Limb (tissue), 2 donors: ENCODE measurements around the gene TAAR6.
"Not testable (repeated sequence)": the region's sequence is repeated elsewhere in the genome, so short reads cannot be mapped to it uniquely, and the experiment has no call there.

Source experiments
- DNase-seq, 2 donors: peaks; one replicate each; pipeline ENCODE4 v3.0.0-alpha.2; 2016; ENCODE audit errors: extremely low spot score in 2 of 2

TAAR6 gene

DNA sequence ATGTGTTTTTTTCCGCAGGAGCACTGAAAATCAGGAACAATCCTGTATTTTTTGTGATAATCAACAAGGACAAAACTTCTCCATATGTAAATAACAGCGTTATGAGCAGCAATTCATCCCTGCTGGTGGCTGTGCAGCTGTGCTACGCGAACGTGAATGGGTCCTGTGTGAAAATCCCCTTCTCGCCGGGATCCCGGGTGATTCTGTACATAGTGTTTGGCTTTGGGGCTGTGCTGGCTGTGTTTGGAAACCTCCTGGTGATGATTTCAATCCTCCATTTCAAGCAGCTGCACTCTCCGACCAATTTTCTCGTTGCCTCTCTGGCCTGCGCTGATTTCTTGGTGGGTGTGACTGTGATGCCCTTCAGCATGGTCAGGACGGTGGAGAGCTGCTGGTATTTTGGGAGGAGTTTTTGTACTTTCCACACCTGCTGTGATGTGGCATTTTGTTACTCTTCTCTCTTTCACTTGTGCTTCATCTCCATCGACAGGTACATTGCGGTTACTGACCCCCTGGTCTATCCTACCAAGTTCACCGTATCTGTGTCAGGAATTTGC, at the start of gene TAAR6:
Gene TAAR6, plus strand, starts transcription at position 102 of the 557 bp plus-strand sequence. Its CDS starts 0 bp downstream, at position 102.
- DNase-seq, result no peak

DNA sequence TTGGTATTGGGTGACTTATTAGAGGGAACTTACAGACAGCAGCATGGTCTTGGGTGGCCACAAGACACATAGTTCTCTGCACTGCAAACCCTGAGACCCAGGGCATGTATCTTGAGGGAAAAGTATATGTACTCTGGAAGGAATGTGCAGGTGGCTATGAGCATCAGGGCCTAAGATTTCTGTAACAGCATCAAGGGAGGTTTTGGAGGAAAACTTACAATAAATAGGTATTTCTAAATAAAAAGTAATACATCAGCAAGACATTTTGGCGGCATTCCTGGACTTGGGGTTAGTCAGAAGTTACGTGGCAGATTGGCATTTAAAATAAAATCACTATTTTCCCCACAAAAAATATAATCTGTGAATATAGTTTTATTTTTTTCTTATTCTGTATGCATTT, 49.2 kb upstream of the TAAR6 start:
- no peak for DNase-seq

GRCh38 chr6:132524646-132525045, 45.5 kb upstream of the TAAR6 start:
- no peak for DNase-seq

- no peak for DNase-seq
Measured at GRCh38 chr6:132525866-132526265, 44.3 kb upstream of the TAAR6 start.

GRCh38 chr6:132526461-132526860, 43.7 kb upstream of the TAAR6 start:
- no peak for DNase-seq

DNA sequence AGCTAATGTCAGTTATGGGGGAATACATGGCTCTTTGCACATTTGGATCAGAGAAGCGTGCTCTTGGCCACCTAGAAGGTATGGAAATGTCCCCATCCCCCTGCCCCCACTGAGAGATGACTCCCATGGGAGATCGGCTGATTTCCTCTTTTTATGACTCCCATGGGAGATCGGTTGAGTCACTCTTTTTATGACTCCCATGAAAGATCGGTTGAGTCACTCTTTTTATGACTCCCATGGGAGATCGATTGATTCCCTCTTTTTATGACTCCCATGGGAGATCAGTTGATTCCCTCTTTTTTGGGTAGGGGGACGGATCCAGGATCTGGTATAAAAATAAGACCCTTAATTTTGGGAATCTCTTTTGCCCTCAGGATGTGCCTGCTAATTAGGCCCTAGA, 42.3 kb upstream of the TAAR6 start:
- no peak for DNase-seq

GRCh38 chr6:132530293-132530974, 39.7 kb upstream of the TAAR6 start:
- peak; percentile 72 to 84 for DNase-seq

GRCh38 chr6:132534546-132534945, 35.6 kb upstream of the TAAR6 start:
- not testable (repeated sequence) for DNase-seq

- no peak for DNase-seq
Measured at GRCh38 chr6:132537145-132537544, 33.0 kb upstream of the TAAR6 start.

DNA sequence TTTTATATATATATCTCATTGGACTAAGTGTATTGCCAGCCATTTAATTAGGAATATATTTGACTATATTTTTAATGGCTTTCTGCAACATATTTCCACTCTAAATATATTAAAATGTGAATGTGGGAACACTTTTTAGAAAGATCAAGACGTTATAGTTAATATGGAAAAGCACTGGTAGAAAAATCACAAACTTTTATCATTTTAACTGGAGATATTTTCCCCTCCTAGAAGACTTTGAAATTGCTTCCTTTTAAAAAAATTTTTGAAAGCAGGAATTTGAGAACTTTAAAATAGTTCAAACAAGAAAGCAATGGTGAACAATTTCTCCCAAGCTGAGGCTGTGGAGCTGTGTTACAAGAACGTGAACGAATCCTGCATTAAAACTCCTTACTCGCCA, 32.1 kb upstream of the TAAR6 start, which contains the start of gene TAAR9:
Gene TAAR9, plus strand, starts transcription at position 301 of the 400 bp plus-strand sequence. Its CDS starts 13 bp downstream, at position 314.
- no peak for DNase-seq

DNA sequence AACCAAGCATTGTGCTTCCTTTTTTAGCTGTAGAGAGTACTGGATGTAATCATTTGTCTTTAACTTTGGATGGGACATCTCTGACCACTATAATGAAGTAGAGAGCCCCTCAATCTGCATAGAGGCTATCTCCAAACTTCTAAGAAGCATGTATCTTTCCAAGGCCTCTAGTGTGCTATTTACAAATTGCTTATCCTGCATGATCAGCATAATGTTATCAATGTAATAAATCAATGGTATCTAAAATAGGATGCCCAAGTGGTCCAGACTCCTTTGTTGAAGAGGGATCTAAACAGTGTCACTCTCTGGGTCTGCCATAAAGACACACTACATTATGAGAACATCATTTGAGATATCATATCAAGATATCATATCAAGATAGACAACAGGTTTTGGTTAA, 25.3 kb upstream of the TAAR6 start:
- DNase-seq, result no peak

DNA sequence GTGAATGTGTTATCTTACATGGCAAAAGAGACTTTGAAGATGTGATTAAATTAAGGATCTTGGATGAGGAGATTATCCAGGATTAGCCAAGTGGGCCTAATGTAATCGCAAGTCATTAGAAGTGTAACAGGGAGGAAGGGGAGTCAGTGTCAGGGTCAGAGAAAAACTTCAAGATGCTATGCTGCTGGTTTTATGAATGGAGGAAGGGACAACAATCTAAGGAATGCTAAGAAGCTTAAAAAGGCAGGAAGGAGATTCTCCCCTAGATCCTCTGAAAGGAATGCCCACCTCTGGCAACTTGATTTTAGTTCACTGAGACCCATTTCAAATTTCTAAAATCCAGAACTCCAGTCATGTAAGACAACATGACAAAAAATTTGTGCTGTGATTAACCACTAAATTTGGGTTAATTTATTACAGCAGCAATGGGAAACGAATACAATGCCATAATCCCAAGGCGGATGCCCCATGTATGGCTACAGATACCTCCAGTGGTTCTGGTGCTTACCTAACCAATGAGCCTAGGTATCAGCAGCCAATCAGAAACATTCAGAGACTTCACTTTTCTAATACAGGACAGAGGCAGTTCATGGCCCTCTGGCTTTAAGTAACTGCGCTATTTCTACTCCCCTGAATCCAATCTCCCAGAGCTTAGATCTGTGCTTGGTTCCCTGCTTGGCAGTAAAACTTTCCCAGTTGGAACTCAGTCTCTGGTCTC, 21.2 kb upstream of the TAAR6 start:
- no peak for DNase-seq

- no peak for DNase-seq
Measured at GRCh38 chr6:132551214-132551613, 18.9 kb upstream of the TAAR6 start.

GRCh38 chr6:132552372-132552771, 17.8 kb upstream of the TAAR6 start, which contains the start of gene TAAR8:
Gene TAAR8, plus strand, starts transcription at chr6:132552672. Its CDS starts 21 bp downstream, at chr6:132552693.
- DNase-seq, result no peak

DNA sequence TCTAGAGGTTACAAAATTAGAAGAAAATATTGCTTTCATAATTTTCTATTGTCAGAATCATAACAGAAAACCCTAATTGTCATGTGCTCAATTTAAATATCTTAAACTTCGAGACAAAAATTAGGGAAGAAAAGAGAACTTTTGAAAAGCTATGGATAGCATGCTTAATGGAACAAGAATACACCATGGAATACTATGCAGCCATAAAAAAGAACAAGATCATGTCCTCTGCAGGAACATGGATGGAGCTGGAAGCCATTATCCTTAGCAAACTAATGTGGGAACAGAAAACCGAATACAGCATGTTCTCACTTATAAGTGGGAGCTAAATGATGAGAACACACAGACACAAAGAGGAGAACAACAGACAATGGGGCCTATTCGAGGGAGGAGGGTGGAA, 10.0 kb upstream of the TAAR6 start:
- DNase-seq, result not testable (repeated sequence)

GRCh38 chr6:132566404-132566803, 3.7 kb upstream of the TAAR6 start:
- DNase-seq, result no peak

GRCh38 chr6:132567566-132567965, 2.6 kb upstream of the TAAR6 start:
- DNase-seq, result no peak

GRCh38 chr6:132568611-132569010, 1.5 kb upstream of the TAAR6 start:
- DNase-seq, result no peak

DNA sequence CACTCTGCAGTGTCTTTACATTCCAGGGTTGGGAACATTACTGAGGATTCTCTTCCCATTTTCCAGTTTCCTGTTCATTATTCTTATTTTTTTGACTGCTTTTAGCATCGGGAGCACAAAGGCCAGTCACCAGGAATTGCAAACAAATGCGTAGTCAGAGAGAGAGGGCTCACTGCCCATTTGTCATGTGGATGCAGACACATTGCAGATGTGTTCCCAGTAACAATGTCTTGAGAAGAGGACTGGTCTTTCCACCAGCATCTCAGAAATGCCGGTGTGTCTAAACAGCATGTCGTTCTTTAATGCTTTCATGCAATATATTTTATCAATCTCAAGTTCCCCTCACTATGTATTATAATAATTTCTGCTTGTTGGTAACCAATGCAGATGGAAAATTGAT, 952 bp upstream of the TAAR6 start:
- no peak for DNase-seq

- no peak for DNase-seq
Measured at GRCh38 chr6:132571774-132572173, 1.7 kb downstream of the TAAR6 start.

DNA sequence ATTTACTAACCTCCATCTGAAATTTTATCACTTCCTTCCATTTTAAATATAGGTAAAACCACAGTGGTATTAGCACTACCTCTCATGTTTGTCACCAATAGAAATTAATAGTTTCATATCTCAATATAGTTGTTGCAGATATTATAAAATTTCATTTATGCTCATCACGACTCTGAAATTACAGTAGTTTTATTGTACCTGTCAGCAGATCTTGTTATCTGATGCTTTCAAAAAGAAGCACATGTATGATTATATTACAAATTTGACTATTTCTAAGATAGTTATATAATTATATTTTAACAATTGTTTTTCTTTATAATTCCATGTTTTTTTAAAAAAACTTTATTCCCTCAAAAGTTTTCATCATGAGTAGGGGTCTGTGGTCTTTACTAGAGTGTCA, 14.6 kb downstream of the TAAR6 start:
- DNase-seq, result no peak

- no peak for DNase-seq
Measured at GRCh38 chr6:132587424-132587823, 17.3 kb downstream of the TAAR6 start.

GRCh38 chr6:132589454-132589853, 19.3 kb downstream of the TAAR6 start, which contains the start of gene TAAR5:
Gene TAAR5, minus strand, starts transcription at chr6:132589741. Its CDS starts 55 bp downstream, at chr6:132589686.
- DNase-seq, result no peak
